HepG2 (cell line): ENCODE results near the gene CASKIN2.

Source experiments
- BCL6 ChIP-seq: IDR thresholded peaks from 2 replicates; pipeline ENCODE4 v1.6.1; 2016; ENCODE audit warnings: missing genetic modification reagents, missing compliant biosample characterization
- NFE2 ChIP-seq: sonication (generic); formaldehyde crosslinking; IDR thresholded peaks from 2 replicates; pipeline ENCODE4 v1.4.0; 2020; ENCODE audit warnings: missing genetic modification reagents
- NR2C2 ChIP-seq: sonication (generic); formaldehyde crosslinking; IDR thresholded peaks from 2 replicates; pipeline ENCODE4 v1.4.0; 2020; ENCODE audit warnings: missing genetic modification reagents, mild to moderate bottlenecking, moderate library complexity, borderline replicate concordance
- PRMT3 ChIP-seq: sonication (generic); formaldehyde crosslinking; IDR thresholded peaks from 2 replicates; pipeline ENCODE4 v1.8.1; 2022; ENCODE audit warnings: low read depth, mild to moderate bottlenecking, moderate library complexity, missing genetic modification reagents, borderline replicate concordance
- RAD21 ChIP-seq: fragments of 450-650 bp; formaldehyde crosslinking; IDR thresholded peaks from 2 replicates; pipeline ENCODE4 v1.5.0; 2020; ENCODE audit warnings: mild to moderate bottlenecking
- TF ChIP-seq, protein P1 (sequence below): sonication (generic); formaldehyde crosslinking; IDR thresholded peaks from 2 replicates; pipeline ENCODE4 v1.5.1; 2020; ENCODE audit warnings: mild to moderate bottlenecking, missing genetic modification reagents, moderate library complexity
- TF ChIP-seq, protein P2 (sequence below): sonication (generic); formaldehyde crosslinking; IDR thresholded peaks from 2 replicates; pipeline ENCODE4 v1.4.0; 2020; ENCODE audit warnings: low read depth, mild to moderate bottlenecking, missing genetic modification reagents

DNA sequence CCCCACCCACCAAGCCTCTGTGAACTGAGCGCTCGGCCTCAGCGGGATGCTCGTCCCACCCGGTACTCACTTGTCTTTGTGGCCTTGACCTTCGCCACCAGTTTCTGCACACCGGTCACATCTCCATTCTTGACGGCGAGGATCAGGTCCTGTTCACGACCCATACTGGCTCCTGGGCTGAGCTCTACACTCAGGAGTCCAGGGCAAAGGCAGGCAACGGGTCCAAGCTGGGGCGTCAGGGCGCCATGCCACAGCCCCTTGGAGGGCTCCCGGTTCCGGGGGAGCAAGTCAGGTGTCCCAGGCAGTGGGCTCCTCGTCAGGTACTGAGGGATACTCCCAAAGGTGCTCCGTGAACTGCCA lies 1.7 kb downstream of the CASKIN2 start:
- TF ChIP-seq, protein P1, sequence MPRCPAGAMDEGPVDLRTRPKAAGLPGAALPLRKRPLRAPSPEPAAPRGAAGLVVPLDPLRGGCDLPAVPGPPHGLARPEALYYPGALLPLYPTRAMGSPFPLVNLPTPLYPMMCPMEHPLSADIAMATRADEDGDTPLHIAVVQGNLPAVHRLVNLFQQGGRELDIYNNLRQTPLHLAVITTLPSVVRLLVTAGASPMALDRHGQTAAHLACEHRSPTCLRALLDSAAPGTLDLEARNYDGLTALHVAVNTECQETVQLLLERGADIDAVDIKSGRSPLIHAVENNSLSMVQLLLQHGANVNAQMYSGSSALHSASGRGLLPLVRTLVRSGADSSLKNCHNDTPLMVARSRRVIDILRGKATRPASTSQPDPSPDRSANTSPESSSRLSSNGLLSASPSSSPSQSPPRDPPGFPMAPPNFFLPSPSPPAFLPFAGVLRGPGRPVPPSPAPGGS (CRISPR knock-in tag): no peak
- TF ChIP-seq, protein P2, sequence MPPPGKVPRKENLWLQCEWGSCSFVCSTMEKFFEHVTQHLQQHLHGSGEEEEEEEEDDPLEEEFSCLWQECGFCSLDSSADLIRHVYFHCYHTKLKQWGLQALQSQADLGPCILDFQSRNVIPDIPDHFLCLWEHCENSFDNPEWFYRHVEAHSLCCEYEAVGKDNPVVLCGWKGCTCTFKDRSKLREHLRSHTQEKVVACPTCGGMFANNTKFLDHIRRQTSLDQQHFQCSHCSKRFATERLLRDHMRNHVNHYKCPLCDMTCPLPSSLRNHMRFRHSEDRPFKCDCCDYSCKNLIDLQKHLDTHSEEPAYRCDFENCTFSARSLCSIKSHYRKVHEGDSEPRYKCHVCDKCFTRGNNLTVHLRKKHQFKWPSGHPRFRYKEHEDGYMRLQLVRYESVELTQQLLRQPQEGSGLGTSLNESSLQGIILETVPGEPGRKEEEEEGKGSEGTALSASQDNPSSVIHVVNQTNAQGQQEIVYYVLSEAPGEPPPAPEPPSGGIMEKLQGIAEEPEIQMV: no peak
- TF ChIP-seq NFE2 (CRISPR knock-in tag) (no peak), PRMT3 (CRISPR knock-in tag) (no peak), RAD21 (CRISPR knock-in tag) (no peak), NR2C2 (CRISPR knock-in tag) (no peak), BCL6 (CRISPR knock-in tag) (no peak)
